Stimulated activated effector memory CD8-positive, alpha-beta T cell treated with anti-CD3 and anti-CD28 coated beads, Interleukin-12 subunit alpha, Interleukin-12 subunit beta, amount 100 ng/mL, for 72 hours (primary cell): ENCODE measurements around the gene KLHDC7A.
"Not testable (repeated sequence)": the region's sequence is repeated elsewhere in the genome, so short reads cannot be mapped to it uniquely, and the experiment has no call there.

ENCODE experiments used
- ATAC-seq: fragments of 150-1000 bp; cut with Tn5 transposase; 2 replicates; pipeline ENCODE4 v1.10.0; 2021
- DNase-seq, 2 donors: peaks; one replicate each; pipeline ENCODE4 v3.0.0; 2021 to 2022; ENCODE audit warnings: low spot score in 2 of 2
- H3K27ac Mint-ChIP-seq: one replicate; pipeline ENCODE4 v1.8.0; 2022; ENCODE audit warnings: mild to moderate bottlenecking, mixed read lengths
- H3K36me3 Mint-ChIP-seq: one replicate; pipeline ENCODE4 v1.8.0; 2022; ENCODE audit warnings: mild to moderate bottlenecking, mixed read lengths
- H3K4me1 Mint-ChIP-seq: one replicate; pipeline ENCODE4 v1.8.0; 2022; ENCODE audit warnings: mixed read lengths
- H3K4me3 Mint-ChIP-seq: one replicate; pipeline ENCODE4 v1.8.0; 2022; ENCODE audit warnings: mild to moderate bottlenecking, mixed read lengths
- H3K9me3 Mint-ChIP-seq: one replicate; pipeline ENCODE4 v1.8.0; 2022; ENCODE audit warnings: mixed read lengths

The KLHDC7A gene

GRCh38 chr1:18480315-18481189 is at the start of gene KLHDC7A:
Gene KLHDC7A, plus strand, starts transcription at chr1:18480930. Its CDS starts 52 bp downstream, at chr1:18480982.
- Mint-ChIP-seq H3K27ac (no peak within 1 kb of the TSS), H3K4me1 (peaks cover 27% of the 10 kb centered on the region)
- no peak for DNase-seq

GRCh38 chr1:18434041-18434440 is 46.7 kb upstream of the KLHDC7A start:
- H3K4me3 Mint-ChIP-seq = no peak overlapping the region
- ATAC-seq (no peak), DNase-seq (no peak)
- peaks cover 3% of the 10 kb centered on the region for H3K9me3 Mint-ChIP-seq
- H3K36me3 Mint-ChIP-seq = no peaks in the 10 kb centered on the region
- no peaks in the 10 kb centered on the region for H3K4me1 Mint-ChIP-seq
- no peak overlapping the region for H3K27ac Mint-ChIP-seq

More at GRCh38 chr1:18480315-18481189, at the start of gene KLHDC7A:
- no peak within 1 kb of the TSS for H3K4me3 Mint-ChIP-seq
- H3K36me3 Mint-ChIP-seq = no peaks in the 10 kb centered on the region
- no peak for ATAC-seq
- H3K9me3 Mint-ChIP-seq = no peaks in the 10 kb centered on the region

- Mint-ChIP-seq H3K9me3 (no peaks in the 10 kb centered on the region), H3K4me1 (no peaks in the 10 kb centered on the region), H3K4me3 (no peak overlapping the region), H3K36me3 (no peaks in the 10 kb centered on the region), H3K27ac (no peak overlapping the region)
- no peak for DNase-seq
- no peak for ATAC-seq
Measured at GRCh38 chr1:18440385-18441226, 40.1 kb upstream of the KLHDC7A start.

GRCh38 chr1:18443587-18444520 is 36.9 kb upstream of the KLHDC7A start:
- Mint-ChIP-seq H3K27ac (no peak overlapping the region), H3K36me3 (no peaks in the 10 kb centered on the region), H3K4me1 (no peaks in the 10 kb centered on the region), H3K9me3 (peaks cover 4% of the 10 kb centered on the region), H3K4me3 (no peak overlapping the region)
- ATAC-seq (no peak), DNase-seq (no peak)

GRCh38 chr1:18444563-18444962 is 36.2 kb upstream of the KLHDC7A start:
- Mint-ChIP-seq H3K27ac (no peak overlapping the region), H3K36me3 (no peaks in the 10 kb centered on the region), H3K4me3 (no peak overlapping the region), H3K9me3 (peaks cover 4% of the 10 kb centered on the region), H3K4me1 (no peaks in the 10 kb centered on the region)
- ATAC-seq = no peak
- no peak for DNase-seq

GRCh38 chr1:18446751-18447150 is 34.0 kb upstream of the KLHDC7A start:
- Mint-ChIP-seq H3K4me3 (no peak overlapping the region), H3K9me3 (peaks cover 4% of the 10 kb centered on the region), H3K27ac (no peak overlapping the region), H3K36me3 (no peaks in the 10 kb centered on the region), H3K4me1 (no peaks in the 10 kb centered on the region)
- DNase-seq (no peak), ATAC-seq (no peak)

GRCh38 chr1:18447509-18448220 is 33.1 kb upstream of the KLHDC7A start:
- DNase-seq (no peak), ATAC-seq (no peak)
- H3K4me3 Mint-ChIP-seq = no peak overlapping the region
- no peaks in the 10 kb centered on the region for H3K36me3 Mint-ChIP-seq
- no peak overlapping the region for H3K27ac Mint-ChIP-seq
- peaks cover 4% of the 10 kb centered on the region for H3K9me3 Mint-ChIP-seq
- no peaks in the 10 kb centered on the region for H3K4me1 Mint-ChIP-seq

GRCh38 chr1:18448889-18449288 is 31.8 kb upstream of the KLHDC7A start:
- Mint-ChIP-seq H3K27ac (no peak overlapping the region), H3K4me1 (no peaks in the 10 kb centered on the region), H3K36me3 (no peaks in the 10 kb centered on the region), H3K9me3 (peaks cover 4% of the 10 kb centered on the region), H3K4me3 (no peak overlapping the region)
- DNase-seq (no peak), ATAC-seq (no peak)

- no peaks in the 10 kb centered on the region for H3K4me1 Mint-ChIP-seq
- DNase-seq (no peak), ATAC-seq (no peak)
- no peak overlapping the region for H3K27ac Mint-ChIP-seq
- H3K9me3 Mint-ChIP-seq = no peaks in the 10 kb centered on the region
- no peaks in the 10 kb centered on the region for H3K36me3 Mint-ChIP-seq
- H3K4me3 Mint-ChIP-seq = no peak overlapping the region
Measured at GRCh38 chr1:18452550-18452949, 28.2 kb upstream of the KLHDC7A start.

- H3K27ac Mint-ChIP-seq = no peak overlapping the region
- H3K9me3 Mint-ChIP-seq = no peaks in the 10 kb centered on the region
- H3K4me3 Mint-ChIP-seq = no peak overlapping the region
- ATAC-seq (no peak), DNase-seq (no peak)
- H3K4me1 Mint-ChIP-seq = no peaks in the 10 kb centered on the region
- no peaks in the 10 kb centered on the region for H3K36me3 Mint-ChIP-seq
Measured at GRCh38 chr1:18458133-18459092, 22.3 kb upstream of the KLHDC7A start.

- H3K27ac Mint-ChIP-seq = no peak overlapping the region
- H3K4me1 Mint-ChIP-seq = no peaks in the 10 kb centered on the region
- no peak for DNase-seq
- H3K9me3 Mint-ChIP-seq = no peaks in the 10 kb centered on the region
- no peak overlapping the region for H3K4me3 Mint-ChIP-seq
- ATAC-seq = no peak
- no peaks in the 10 kb centered on the region for H3K36me3 Mint-ChIP-seq
Measured at GRCh38 chr1:18461656-18462055, 19.1 kb upstream of the KLHDC7A start.

GRCh38 chr1:18462517-18462916 is 18.2 kb upstream of the KLHDC7A start:
- not testable (repeated sequence) for DNase-seq, H3K27ac Mint-ChIP-seq, ATAC-seq, H3K9me3 Mint-ChIP-seq, H3K36me3 Mint-ChIP-seq, H3K4me1 Mint-ChIP-seq, H3K4me3 Mint-ChIP-seq

GRCh38 chr1:18463063-18463462 is 17.7 kb upstream of the KLHDC7A start:
- DNase-seq (no peak), ATAC-seq (no peak)
- H3K36me3 Mint-ChIP-seq = no peaks in the 10 kb centered on the region
- no peak overlapping the region for H3K27ac Mint-ChIP-seq
- no peak overlapping the region for H3K4me3 Mint-ChIP-seq
- no peaks in the 10 kb centered on the region for H3K4me1 Mint-ChIP-seq
- H3K9me3 Mint-ChIP-seq = no peaks in the 10 kb centered on the region
